ENCODE data around the gene RGS7.
"Not testable (repeated sequence)": the region's sequence is repeated elsewhere in the genome, so short reads cannot be mapped to it uniquely, and the experiment has no call there.

Gene RGS7

DNA sequence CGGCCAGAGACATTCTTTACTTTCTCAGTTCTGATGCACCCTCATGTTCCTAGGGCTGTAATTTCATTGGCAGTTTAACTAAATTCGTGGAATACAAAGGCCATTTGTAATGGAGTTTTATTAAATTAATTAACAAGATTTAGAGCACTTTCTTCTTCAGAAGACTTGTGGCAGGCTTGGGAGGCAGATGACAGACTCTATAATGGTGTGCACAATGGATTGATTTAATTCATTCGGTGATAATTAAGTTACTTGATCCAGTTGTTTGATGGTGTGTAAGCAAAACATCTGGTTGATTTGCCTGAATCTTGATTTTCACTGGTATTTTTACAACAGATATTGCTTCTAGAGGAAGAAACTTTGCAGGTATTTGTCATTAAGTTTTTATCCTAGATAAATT lies 383.1 kb downstream of the RGS7 start:
- no peak for DNase-seq (ENCODE audit: low spot score)

DNA sequence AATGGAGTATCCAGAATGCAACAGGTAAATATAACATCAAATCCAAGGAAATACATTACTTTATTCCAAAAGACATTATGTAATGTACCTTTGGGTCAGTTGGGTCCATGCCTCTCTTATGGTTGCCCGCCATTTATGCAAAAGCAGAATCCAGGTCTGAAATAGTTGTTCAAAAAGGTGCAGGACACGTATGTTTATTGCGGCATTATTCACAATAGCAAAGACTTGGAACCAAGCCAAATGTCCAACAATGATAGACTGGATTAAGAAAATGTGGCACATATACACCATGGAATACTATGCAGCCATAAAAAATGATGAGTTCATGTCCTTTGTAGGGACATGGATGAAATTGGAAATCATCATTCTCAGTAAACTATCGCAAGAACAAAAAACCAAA lies 384.9 kb downstream of the RGS7 start:
- DNase-seq (ENCODE audit: low spot score): not testable (repeated sequence)

DNA sequence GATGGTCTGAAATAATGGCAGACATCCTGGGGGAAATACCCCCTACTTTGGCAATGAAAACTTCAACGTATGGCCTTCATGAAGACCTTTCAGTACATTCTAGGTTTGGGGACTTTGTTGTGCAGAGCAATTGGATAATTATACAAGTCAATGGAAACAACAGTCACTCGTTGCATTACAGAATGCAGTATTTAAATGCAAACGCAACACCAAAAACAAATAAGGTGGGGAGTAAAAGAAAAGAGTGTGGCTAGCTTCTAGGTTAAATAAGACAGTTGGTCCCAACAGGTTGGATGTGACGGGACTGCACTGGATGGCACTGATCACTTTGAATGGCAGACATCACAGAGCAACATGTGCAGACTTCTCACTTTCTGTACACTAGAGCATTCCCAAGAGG lies 386.8 kb downstream of the RGS7 start:
- no peak for DNase-seq (ENCODE audit: low spot score)

DNA sequence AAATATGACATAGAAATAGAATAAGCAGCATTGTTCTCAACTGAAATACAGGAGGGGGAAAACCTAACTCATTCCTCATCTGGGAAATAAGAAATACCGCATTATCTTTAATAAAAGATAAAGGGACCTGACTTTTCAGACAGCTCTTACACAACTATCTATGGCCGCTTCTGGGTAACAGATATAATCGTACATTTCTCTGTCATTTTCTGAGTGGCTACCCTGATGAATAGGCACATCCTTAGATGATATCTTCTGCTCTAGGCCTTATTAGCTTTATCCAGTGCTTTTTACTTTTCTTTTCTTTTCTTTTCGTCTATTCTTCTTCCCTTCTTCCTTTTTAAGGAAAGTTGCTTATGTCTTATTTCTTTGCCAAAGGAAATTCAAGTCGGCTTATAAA lies 388.1 kb downstream of the RGS7 start:
- no peak for DNase-seq (ENCODE audit: low spot score)

DNA sequence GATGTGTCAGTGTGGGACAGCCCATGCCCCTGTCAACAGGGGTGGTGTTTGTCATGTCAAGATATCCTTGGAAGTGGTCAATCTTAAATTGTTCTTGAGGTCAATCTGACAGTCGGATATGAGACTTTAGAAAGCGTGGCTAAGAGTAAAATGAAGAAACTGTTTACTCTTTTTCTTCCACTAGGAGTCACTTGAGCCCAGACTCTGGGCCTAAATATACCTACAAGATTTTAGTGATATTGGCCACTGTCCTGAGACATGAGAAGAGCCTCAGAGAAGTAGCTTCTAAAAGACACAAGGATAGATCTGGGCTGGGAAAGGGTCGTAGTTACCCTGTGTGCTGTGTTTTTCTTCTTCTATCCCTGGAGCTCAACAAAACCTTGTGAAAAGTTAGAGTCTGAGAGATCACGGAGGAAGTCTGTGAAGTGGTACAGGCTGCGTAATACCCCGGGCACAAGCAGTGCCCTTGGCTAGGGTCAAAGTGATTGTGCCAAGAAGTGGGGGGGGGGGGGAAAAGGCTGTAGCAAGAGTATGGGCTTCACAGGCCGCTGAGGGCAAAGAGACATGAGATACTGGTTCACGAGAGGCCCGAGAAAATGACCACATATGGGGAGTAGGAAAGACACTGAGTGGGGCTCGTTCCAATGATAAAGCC lies 389.8 kb downstream of the RGS7 start:
- peak; percentile 38 for DNase-seq (ENCODE audit: low spot score)

DNA sequence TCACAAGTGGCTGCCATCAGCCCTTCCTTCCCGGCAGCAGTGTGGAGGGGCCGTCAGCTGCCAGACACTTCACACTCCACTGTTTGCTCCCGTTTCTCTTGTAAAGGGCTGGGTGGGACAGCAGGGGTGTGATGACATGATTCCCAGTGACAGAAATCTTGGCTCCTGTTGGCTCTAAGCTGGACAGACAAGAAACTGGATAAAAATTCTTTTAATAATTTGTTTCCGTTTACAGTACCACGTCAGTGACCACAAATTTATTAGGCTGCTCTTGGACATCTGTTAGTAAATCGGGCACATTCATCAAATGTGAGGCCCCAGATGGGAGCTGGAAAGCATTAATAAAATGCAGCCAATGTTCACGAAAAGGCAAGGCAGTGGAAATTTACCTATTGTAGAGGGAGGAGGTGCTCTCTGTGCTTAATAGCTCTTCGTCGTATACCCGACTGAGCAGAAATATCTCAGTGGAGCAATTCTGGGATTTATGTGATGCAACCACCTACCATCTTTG lies 391.4 kb downstream of the RGS7 start:
- DNase-seq (ENCODE audit: low spot score): peak; percentile 17

DNA sequence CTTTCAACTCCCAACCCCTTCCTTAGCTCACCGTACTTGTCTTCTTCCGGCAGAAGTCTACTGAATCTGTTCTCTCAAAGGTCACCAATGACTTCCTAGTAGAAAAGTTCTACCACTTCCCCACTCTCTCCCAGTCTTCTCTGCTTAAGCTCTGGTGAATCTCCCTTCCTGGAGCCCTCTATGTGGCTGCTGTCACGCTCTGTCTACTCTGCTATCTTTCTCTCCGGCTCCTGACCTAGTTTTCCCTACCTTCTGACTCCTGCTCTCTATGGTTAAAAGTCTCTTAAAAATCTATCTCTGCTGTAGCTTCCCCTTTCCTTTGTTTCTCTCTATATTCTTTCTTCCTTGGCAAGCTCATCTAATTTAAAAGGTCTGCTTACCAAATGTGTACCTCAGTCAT lies 394.9 kb downstream of the RGS7 start:
- no peak for DNase-seq (ENCODE audit: low spot score)

DNA sequence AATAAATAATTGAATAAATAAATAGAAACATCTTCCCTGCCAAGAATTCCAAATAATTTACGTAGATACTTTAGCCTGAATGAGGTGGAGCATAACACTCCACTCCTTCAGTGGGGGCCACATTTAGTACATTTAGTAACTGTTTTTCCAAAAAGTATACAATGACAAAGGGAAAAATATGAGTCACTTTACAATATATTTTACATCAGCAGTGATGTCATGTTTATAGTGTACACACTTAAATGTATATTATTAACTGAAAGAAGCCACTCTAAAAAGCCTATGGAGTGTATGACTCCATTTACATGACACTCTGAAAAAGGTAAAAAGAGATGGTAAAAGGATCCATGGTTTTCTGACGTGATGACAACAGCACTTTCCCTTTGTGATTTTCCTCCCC lies 400.6 kb downstream of the RGS7 start:
- no peak for DNase-seq (ENCODE audit: low spot score)

DNA sequence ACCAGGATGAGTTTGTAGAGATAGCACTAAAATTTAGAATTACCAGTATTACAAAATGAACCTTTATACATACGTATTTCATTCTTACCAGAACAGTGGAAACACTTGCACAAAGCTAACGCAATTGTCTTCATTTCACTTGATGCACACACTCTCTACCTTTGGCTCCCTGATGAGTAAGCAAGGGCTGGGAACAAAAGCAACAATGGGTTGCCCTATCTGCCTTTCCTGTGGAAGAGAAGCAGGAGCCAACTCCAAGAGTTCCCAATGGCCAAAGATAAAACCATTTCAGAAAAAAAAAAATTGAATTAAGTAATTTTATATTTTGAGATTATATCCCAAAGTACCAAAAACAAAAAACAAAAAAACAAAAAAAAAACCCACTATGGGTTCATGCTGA lies 401.0 kb downstream of the RGS7 start:
- DNase-seq (ENCODE audit: low spot score): no peak

DNA sequence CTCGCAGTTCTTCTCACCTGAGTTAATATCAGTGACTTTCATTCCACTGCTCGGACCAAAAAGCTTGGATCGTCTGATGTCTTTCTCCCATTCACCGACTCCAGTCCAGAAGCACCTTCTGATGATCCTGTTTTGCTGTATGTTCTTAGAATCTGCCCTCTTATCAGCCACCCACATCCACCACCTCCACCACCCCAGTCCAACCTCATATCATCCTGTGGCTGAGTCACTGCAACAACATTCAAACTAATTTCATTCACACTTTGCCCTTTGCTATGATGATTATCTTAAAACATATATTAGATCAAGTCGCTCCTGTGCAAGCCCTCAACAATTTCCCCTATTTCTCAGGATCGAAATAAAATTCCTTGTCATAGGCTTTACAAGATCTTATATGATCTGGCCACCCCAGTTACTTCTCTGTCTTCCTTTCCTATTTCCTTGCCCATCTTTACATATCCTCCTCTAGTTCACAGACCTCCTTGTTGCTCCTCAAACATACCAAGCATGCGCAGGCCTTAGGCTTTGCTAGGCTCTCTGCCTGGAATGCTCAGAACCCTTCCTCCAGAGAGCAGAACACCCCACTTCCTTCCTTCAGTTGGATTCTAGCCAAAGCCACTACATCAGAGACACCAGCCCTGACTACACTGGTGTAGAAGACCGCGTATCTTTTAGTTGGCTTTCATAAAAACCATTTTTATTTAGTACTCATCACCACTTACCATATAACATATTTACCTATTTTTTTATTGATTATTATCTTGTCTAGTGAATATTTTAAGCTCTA lies 409.4 kb downstream of the RGS7 start:
- no peak for DNase-seq (ENCODE audit: low spot score)

DNA sequence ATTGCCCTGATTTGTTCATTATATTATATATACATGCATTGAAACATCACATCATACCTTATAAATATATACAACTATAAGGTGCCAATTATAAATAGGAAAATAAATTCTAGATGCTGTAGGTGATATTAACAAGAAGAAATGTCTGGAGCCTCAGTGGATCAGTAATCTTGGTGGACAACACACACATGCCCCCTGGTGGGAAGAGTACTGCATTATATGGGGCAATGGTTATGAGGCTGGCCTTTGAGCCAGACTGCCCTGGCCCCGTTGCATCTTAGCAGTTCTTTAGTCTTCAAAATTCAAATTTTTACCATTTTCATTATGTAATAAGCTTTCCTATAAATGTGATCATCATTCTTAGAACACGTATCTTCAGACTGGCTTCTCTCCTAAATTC lies 410.1 kb downstream of the RGS7 start:
- peak; percentile 21 for DNase-seq (ENCODE audit: low spot score)

DNA sequence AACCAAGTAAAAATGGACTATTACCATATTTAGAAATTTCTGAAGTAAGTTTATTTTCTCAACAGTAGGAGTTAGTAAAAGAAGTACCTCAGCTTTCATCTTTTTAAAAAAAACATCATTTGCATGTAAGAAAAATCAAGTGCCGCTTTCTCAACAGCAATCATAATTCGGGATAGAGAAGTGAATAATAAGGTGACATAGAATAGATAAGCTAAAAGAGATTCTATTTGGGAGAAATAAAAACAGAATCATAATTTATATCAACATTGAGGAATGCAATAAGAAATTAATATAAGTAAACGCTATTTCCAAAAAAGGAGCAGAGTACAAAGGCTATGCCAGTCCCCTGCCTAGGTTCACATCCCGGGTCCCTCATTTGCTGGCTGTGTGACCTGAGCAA lies 414.1 kb downstream of the RGS7 start:
- no peak for DNase-seq (ENCODE audit: low spot score)

DNA sequence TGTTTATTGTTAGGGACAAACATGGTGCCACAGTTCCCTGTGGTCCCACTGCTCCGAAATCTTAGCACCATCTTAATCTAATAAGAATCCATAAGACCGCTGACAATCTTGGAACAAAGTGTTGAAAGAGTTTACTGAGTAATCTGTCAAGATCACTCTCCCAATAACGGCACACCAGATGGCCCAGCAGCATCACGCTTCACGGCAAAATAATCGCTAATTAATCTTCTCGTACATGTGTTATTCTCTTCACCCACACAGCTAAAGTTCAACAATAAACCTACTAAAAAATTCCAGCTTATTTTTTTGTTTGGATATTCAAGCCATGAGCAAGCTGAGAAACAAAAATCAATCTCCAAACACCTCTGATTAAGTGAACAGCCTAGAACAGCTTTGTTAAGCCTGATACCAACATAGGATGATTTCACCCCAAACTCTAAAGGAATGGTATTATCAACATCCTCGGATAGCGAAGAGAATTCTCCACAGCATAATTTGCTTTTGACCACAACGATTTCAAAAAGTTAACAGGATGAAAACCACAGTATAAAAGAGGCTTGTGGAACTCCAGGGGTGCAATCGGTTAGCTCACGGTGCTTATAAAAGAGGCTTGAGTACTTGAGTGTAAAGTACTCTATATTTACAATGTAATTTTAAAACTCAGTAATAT lies 415.2 kb downstream of the RGS7 start:
- DNase-seq (ENCODE audit: low spot score): no peak

DNA sequence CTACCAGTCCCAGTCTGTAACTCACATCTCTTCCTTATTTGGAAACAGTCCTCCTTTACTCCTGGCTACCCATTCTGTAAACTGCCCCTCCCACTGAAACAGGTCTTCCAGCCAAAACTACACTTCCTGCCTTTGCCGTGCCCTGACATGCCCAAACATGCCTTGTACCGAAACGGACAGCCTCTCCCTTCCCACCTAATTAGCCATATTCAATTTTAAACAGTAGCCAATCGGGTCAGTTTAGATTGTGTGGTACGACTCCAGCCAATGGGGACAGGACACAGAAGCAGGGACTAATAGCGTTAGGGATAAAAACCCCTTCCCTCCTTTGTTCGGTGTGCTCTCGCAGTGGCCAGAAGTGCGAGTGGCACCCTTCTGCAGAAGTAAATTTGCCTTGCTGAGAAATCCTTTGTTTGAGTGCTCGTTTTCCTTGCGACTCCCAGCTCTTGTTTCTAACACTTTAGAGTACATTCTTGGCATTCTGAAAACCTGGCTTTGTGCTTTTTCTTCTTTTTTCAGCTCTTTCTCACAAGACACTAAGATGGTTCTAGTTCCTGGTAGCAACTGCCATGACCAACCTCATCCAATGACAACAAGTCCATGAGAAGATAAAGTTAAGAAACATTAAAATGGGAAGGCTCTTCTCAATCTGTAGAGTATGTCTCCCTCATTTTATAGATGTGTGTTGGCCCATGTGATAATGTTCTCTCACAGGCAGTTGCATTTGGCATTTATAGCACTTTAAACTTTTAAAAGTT lies 419.9 kb downstream of the RGS7 start:
- DNase-seq (ENCODE audit: low spot score): no peak

DNA sequence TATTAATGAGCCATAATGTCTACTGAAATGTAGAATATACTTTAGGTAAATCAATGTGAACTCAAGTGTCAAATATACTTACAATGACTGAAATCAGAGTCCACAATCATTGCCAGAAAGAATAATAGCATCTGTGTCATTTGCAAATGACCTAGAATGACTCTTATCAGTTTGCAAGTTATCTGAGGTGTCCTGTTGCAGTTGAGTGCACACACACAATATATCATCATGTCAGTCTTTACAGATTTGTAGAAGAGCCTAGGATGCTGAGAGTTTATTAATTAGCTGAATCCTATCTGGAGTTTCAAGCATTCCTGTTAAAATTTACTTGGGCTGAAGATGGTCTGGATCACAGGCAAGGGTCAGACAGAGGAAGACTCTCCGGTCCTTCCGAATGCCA lies 421.1 kb downstream of the RGS7 start:
- no peak for DNase-seq (ENCODE audit: low spot score)

DNA sequence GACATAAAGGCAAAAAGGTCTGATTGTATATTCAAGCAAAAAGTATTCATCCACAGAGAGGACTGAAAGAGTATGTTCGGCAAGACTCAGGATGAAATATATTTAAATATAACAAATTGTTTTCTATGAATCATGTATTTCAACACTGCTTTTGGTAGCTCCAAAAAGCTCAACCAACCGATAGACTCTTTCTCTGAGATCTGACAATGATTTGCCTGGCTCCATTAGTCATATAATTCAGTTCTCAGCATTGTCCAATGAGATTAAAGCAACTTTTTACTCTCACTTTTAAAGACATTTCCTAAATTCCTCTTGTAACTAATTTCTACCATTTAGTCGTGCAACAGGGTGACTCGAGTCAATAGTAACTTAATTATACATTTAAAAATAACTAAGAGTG lies 426.0 kb downstream of the RGS7 start:
- no peak for DNase-seq (ENCODE audit: low spot score)

DNA sequence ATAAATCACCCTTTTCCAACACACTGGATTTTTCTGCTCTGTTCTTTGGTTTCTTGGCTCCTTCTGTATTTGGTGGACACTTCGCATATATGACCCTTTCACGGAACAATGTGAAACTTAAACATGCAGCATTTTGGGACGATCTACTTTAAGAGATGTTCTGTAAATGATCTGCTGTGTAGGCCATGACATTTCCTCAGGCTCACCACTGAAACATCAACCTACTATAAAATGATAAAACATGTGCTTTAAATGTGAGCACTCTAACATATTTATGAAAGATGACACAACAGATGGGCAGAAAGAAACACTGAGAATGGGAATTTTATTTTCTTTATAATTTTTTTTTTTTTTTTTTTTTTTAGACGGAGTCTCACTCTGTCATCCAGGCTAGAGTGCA lies 428.7 kb downstream of the RGS7 start:
- no peak for DNase-seq (ENCODE audit: low spot score)

DNA sequence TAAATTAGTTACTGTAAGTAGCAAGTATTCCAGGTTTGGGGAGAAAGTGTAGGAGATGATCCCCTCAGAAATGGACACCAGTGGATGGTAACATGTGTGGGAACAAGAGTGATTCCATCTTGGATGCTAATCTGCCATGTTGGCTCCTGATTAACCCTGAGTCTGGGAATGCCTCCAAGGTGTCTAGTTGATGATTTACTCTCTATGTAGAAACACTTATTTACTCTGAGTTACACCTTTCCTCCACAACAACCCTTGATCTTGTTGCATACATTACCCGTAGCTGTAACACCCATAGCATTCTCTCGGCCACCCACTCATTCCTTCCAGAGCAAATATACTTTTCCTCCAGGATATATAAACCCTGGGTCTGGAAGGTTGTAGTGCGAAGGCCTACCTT lies 429.2 kb downstream of the RGS7 start:
- no peak for DNase-seq (ENCODE audit: low spot score)

DNA sequence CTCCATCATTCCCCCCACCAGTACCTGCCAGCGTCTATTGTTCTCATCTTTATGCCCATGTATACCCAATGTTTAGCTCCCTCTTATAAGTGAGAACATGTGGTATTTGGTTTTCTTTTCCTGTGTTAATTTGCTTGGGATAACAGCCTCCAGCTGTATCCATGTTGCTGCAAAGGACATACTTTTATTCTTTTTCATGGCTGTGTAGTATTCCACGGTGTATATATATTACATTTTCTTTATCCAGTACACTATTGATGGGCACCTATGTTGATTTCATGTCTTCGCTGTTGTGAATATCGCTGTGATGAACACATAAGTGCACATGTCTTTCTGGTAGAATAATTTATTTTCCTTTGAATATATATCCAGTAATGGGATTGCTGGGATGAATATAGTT lies 431.7 kb downstream of the RGS7 start:
- DNase-seq (ENCODE audit: low spot score): no peak

DNA sequence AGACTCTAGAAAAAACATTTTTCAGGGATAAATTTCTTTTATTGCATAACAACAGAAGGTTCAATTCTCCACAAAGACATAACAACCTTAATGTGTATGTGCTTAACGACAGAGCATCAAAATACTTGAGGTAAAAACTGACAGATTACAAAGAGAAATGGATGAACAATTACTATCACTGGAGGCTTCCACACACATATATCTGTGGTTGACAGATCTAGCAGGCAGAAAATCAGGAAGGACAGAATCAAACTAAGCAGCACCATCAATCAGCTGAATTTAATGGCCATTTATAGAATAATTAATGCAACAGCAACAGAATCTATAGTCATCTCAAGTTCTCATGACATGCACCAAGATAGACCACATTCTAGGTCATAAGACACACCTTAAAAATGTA lies 439.0 kb downstream of the RGS7 start:
- no peak for DNase-seq (ENCODE audit: low spot score)

DNA sequence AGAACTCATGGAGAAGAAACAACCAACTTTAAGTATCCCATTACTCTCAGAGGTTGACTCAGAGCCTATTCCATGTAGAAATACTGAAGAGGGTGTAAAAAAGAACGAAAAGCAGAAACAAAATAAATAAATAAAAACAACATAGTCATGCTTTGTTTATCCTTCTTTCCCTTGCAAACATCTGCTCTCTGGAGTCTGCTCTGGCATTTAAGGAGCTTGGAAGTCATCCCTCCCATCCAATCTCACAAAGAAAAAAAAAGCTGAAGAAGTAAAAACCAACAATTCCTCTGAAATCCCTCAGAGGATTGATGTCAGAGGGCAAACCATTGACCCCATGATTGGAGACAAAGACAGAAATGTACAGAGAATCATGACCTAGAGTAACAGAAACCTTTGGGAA lies 442.5 kb downstream of the RGS7 start:
- DNase-seq (ENCODE audit: low spot score): no peak

DNA sequence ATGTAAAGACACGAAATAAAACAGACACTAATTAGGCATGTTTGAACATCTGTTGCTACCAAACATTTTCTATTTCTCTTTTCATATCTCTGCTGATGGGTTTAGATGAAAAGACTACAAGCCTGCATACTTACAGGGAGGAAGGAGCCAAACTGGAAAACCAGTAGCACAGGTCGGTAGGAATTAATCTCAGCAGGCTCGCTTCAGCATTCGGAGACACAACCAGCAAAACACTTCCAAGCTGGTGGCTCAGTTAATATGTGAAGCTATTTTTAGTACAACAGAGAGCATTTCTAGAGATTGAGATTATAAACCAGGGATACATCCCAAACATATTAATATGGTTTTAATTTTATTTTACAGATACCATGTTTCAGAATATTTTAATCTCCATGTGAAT lies 444.2 kb downstream of the RGS7 start:
- no peak for DNase-seq (ENCODE audit: low spot score)

All from pons (tissue), 1 donor.